Loucy (cell line): ENCODE results near the gene MAP7D1.

Source experiments
- H2AFZ ChIP-seq: fragments of 200-600 bp; sonication (generic); 2 replicates; pipeline ENCODE4 v1.6.0; 2016; ENCODE audit warnings: antibody characterized with exemption, mild to moderate bottlenecking, low read length, moderate library complexity
- H3F3A ChIP-seq: fragments of 200-600 bp; 2 replicates; pipeline ENCODE4 v1.6.0; 2016; ENCODE audit warnings: antibody characterized with exemption, low read depth, mild to moderate bottlenecking
- H3K27me3 ChIP-seq: fragments of 200-600 bp; sonication (generic); 2 replicates; pipeline ENCODE4 v1.6.1; 2014; ENCODE audit warnings: low read length, mild to moderate bottlenecking; ENCODE audit not compliant: insufficient read depth, poor library complexity, severe bottlenecking
- H3K36me3 ChIP-seq: fragments of 200-600 bp; sonication (generic); 2 replicates; pipeline ENCODE4 v1.6.1; 2016; ENCODE audit warnings: low read length; ENCODE audit not compliant: insufficient read depth
- H3K4me1 ChIP-seq: fragments of 200-600 bp; sonication (generic); 2 replicates; pipeline ENCODE4 v1.5.1; 2014; ENCODE audit warnings: low read length, mild to moderate bottlenecking; ENCODE audit not compliant: insufficient read depth, poor library complexity, severe bottlenecking
- H3K4me2 ChIP-seq: fragments of 200-600 bp; sonication (generic); 2 replicates; pipeline ENCODE4 v1.6.0; 2014; ENCODE audit warnings: antibody characterized with exemption, low read length, low read depth, mild to moderate bottlenecking; ENCODE audit not compliant: poor library complexity, severe bottlenecking
- H3K4me3 ChIP-seq: fragments of 200-600 bp; sonication (generic); 2 replicates; pipeline ENCODE4 v1.5.1; 2014; ENCODE audit warnings: low read length, mild to moderate bottlenecking, mixed read lengths; ENCODE audit not compliant: poor library complexity, severe bottlenecking
- H3K79me2 ChIP-seq: fragments of 200-600 bp; sonication (generic); 2 replicates; pipeline ENCODE4 v1.6.1; 2014; ENCODE audit warnings: low read length; ENCODE audit not compliant: insufficient read depth
- H3K9ac ChIP-seq: fragments of 200-600 bp; sonication (generic); 2 replicates; pipeline ENCODE4 v1.6.0; 2014; ENCODE audit warnings: mild to moderate bottlenecking, low read depth, low read length, moderate library complexity; ENCODE audit not compliant: poor library complexity, severe bottlenecking
- H3K9me2 ChIP-seq: fragments of 200-600 bp; sonication (generic); replicated peaks from 2 replicates; pipeline ENCODE4 v1.6.1; 2016; ENCODE audit warnings: low read depth, low read length, mixed read lengths
- H3K9me3 ChIP-seq: fragments of 200-600 bp; sonication (generic); 2 replicates; pipeline ENCODE4 v1.6.1; 2014; ENCODE audit warnings: mild to moderate bottlenecking, antibody characterized with exemption, low read length, low read depth; ENCODE audit not compliant: insufficient read depth
- H4K20me1 ChIP-seq: fragments of 200-600 bp; sonication (generic); 2 replicates; pipeline ENCODE4 v1.6.0; 2014; ENCODE audit warnings: antibody characterized with exemption, low read length, mild to moderate bottlenecking; ENCODE audit not compliant: insufficient read depth, poor library complexity, severe bottlenecking
- EZH2phosphoT487 ChIP-seq: fragments of 200-600 bp; IDR thresholded peaks from 2 replicates; pipeline ENCODE4 v1.6.1; 2018; ENCODE audit warnings: antibody characterized with exemption, mild to moderate bottlenecking, moderate library complexity, borderline replicate concordance
- TF ChIP-seq, protein P1 (sequence below): fragments of 200-600 bp; sonication (generic); conservative IDR thresholded peaks from 2 replicates; pipeline ENCODE4 v1.5.1; 2014; ENCODE audit warnings: mild to moderate bottlenecking, antibody characterized with exemption, low read length

The MAP7D1 gene

DNA sequence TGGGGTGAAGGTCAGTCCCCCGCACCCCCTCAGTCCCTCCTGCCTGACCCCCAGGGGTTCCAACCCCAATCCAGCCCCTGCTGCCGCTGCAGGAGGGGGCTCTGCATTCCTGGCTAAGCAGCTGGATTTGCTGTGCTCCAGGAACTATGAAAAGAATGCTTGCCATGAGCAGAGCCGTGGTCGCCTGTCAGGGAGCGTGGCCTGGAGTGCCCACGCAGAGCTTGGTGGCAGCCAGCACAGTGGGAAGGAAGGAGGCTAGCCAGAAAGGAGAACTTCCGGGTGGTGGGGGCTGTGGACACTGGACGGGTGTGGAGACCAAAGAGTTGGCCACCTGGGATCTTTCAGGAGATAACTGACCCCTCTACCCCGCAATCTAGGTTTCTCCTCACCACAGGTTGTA is 36.5 kb upstream of the MAP7D1 start:
- no peak overlapping the region for H3K9ac ChIP-seq
- no peak overlapping the region for H3K4me2 ChIP-seq
- no peak for TF ChIP-seq EZH2phosphoT487
- TF ChIP-seq, protein P1, sequence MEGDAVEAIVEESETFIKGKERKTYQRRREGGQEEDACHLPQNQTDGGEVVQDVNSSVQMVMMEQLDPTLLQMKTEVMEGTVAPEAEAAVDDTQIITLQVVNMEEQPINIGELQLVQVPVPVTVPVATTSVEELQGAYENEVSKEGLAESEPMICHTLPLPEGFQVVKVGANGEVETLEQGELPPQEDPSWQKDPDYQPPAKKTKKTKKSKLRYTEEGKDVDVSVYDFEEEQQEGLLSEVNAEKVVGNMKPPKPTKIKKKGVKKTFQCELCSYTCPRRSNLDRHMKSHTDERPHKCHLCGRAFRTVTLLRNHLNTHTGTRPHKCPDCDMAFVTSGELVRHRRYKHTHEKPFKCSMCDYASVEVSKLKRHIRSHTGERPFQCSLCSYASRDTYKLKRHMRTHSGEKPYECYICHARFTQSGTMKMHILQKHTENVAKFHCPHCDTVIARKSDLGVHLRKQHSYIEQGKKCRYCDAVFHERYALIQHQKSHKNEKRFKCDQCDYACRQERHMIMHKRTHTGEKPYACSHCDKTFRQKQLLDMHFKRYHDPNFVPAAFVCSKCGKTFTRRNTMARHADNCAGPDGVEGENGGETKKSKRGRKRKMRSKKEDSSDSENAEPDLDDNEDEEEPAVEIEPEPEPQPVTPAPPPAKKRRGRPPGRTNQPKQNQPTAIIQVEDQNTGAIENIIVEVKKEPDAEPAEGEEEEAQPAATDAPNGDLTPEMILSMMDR: no peak

DNA sequence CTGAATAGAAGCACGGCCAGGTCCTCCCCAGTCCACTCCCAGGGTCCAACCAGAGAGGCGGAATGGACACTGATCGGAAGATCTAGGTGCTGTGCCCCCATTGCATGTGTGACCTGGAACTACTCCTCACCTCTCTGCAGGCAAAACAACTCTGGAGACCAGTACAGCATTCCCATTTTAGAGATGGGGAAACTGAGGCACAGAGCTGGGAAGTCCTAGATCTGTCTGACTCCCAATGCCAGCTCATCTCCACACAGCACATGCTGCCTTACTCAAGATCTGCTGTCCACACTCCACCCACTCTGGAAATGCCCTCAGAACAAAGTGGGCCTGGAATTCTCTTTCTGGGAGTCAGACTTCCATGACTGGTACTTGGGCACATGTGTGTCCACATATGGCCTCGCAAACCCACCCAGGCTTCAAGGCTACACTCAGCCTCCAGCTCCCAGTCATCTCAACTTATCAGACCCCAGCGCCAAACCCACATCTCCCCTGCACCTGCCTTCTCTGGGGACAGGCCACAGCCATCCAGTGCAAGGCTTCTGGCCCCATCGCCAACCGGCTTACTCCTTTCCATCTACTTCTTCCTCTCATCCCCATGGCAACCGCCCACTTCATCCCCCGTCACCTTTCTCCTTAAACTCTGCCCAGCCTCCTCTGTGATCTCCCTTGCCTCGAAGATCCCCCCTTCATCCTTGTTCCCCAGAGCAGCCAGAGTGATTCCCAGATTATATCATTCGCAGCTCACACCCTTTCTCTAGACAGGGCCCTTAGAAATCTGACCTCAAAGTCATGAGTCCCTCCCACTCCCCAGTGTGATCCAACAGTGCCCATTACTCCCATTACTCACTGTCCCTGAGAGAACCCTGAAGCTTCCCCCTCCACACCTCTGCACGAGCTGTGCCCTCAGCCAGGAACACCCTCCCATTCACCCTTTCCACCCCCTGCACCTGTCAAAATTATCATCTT is 33.6 kb upstream of the MAP7D1 start:
- Histone ChIP-seq H3K27me3 (no peaks in the 10 kb centered on the region), H3K79me2 (no peaks in the 10 kb centered on the region), H3K4me1 (no peaks in the 10 kb centered on the region), H4K20me1 (no peaks in the 10 kb centered on the region), H3K9me3 (no peaks in the 10 kb centered on the region), H3K4me2 (no peak overlapping the region), H2AFZ (no peak overlapping the region), H3K9ac (no peak overlapping the region), H3K9me2 (no peaks in the 10 kb centered on the region), H3K4me3 (no peak overlapping the region), H3F3A (no peaks in the 10 kb centered on the region), H3K36me3 (no peaks in the 10 kb centered on the region)
- TF ChIP-seq, protein P1: no peak
- TF ChIP-seq EZH2phosphoT487: no peak

More for the DNA sequence above, 36.5 kb upstream of the MAP7D1 start:
- Histone ChIP-seq H3K79me2 (no peaks in the 10 kb centered on the region), H3K4me1 (no peaks in the 10 kb centered on the region), H2AFZ (no peak overlapping the region), H3F3A (no peaks in the 10 kb centered on the region), H3K9me3 (no peaks in the 10 kb centered on the region), H3K4me3 (no peak overlapping the region), H4K20me1 (no peaks in the 10 kb centered on the region), H3K27me3 (no peaks in the 10 kb centered on the region), H3K9me2 (no peaks in the 10 kb centered on the region), H3K36me3 (no peaks in the 10 kb centered on the region)

DNA sequence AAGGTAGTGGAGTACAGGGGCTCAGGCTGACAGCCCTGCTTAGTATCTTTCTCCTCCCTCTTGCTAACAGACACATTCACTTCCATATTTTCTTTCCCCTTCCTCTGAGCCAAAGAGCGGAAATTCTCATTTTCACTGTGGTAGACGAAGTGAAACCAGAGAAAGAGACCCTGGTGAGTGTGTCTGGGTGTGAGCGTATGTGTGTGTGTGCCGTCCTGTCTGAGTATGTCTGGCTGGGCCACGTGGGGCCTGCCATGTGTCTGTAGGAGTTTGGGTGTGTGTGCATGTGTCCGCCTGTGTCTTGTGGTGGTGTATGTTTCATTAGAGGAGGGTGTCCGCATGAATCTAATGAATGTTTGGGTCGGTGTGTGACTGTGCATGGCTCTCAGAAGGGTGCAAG is 32.6 kb upstream of the MAP7D1 start:
- Histone ChIP-seq H3K27me3 (no peaks in the 10 kb centered on the region), H3K4me2 (no peak overlapping the region), H4K20me1 (no peaks in the 10 kb centered on the region), H3K4me3 (no peak overlapping the region), H3K9me3 (no peaks in the 10 kb centered on the region), H3K36me3 (no peaks in the 10 kb centered on the region), H3K79me2 (no peaks in the 10 kb centered on the region), H3K9me2 (no peaks in the 10 kb centered on the region), H3F3A (no peaks in the 10 kb centered on the region), H3K9ac (no peak overlapping the region), H2AFZ (no peak overlapping the region), H3K4me1 (no peaks in the 10 kb centered on the region)
- TF ChIP-seq, protein P1: no peak
- TF ChIP-seq EZH2phosphoT487: no peak
